H1 (cell line): Measurements from ENCODE around the gene CCDC127. TPM values are rescaled to one million over a fixed set of nuclear protein-coding genes. Genes with fewer than 3 reads are reported as not detected.

Source experiments
- CTCF ChIA-PET: fragments of 300-600 bp; sonication (Branson Sonifier 250); formaldehyde crosslinking; loops from one replicate; lab custom pipeline; 2021; ENCODE audit not compliant: partially characterized antibody; lab: Charles Lee
- POLR2A ChIA-PET: fragments of 300-600 bp; sonication (Branson Sonifier 250); formaldehyde crosslinking; loops from one replicate; lab custom pipeline; 2021; ENCODE audit warnings: inconsistent platforms; ENCODE audit not compliant: partially characterized antibody; lab: Charles Lee
- DNase-seq, 2 experiments: peaks; one replicate each; pipeline versions ENCODE4 v3.0.0 to v3.0.0-alpha.2; 2010 to 2022; ENCODE audit warnings: low spot score in 2 of 2, low read depth in 1 of 2, mixed read lengths in 1 of 2
- FAIRE-seq: peaks from 2 replicates; lab custom pipeline; 2011; peaks lifted over from hg19 to GRCh38; lab: Jason Lieb, UNC
- H2AFZ ChIP-seq: 2 replicates; pipeline ENCODE4 v1.8.1; 2012; ENCODE audit warnings: low read length, inconsistent platforms
- H2AK5ac ChIP-seq: 2 replicates; pipeline ENCODE4 v1.6.1; 2013; ENCODE audit warnings: low read depth, low read length
- H2BK120ac ChIP-seq: replicated peaks from 2 replicates; pipeline ENCODE3; 2013; ENCODE audit warnings: low read depth, low read length, inconsistent platforms
- H2BK12ac ChIP-seq: 2 replicates; pipeline ENCODE4 v1.6.1; 2013; ENCODE audit warnings: low read depth, low read length
- H2BK15ac ChIP-seq: 2 replicates; pipeline ENCODE4 v1.6.1; 2013; ENCODE audit warnings: low read length
- H2BK20ac ChIP-seq: 2 replicates; pipeline ENCODE4 v1.6.1; 2013; ENCODE audit warnings: low read length
- H2BK5ac ChIP-seq: 2 replicates; pipeline ENCODE4 v1.6.1; 2013; ENCODE audit warnings: low read depth, low read length
- H3K14ac ChIP-seq: 2 replicates; pipeline ENCODE4 v1.6.1; 2013; ENCODE audit warnings: inconsistent platforms; ENCODE audit not compliant: insufficient read length
- H3K18ac ChIP-seq: 2 replicates; pipeline ENCODE4 v1.6.1; 2013; ENCODE audit warnings: low read length; ENCODE audit errors: extremely low read depth
- H3K23ac ChIP-seq: 2 replicates; pipeline ENCODE4 v1.6.1; 2013; ENCODE audit warnings: inconsistent platforms; ENCODE audit not compliant: insufficient read length
- H3K23me2 ChIP-seq: 2 replicates; pipeline ENCODE4 v1.6.1; 2013; ENCODE audit warnings: low read depth, low read length
- H3K27ac ChIP-seq: 2 replicates; pipeline ENCODE4 v1.6.1; 2011; ENCODE audit warnings: low read depth, low read length, inconsistent platforms
- H3K27me3 ChIP-seq, 4 experiments: replicated peaks in 1 of 4; 1 replicate in 1 of 4; 2 replicates in 3 of 4; pipeline versions ENCODE4 v1.6.1 to v1.8.1; 2011 to 2013; ENCODE audit warnings: low read length in 3 of 4, mild to moderate bottlenecking in 3 of 4, inconsistent platforms in 2 of 4, mixed read lengths in 2 of 4, moderate library complexity in 1 of 4; ENCODE audit not compliant: control insufficient read depth in 3 of 4, insufficient read depth in 3 of 4; ENCODE audit errors: extremely low read depth in 1 of 4
- H3K36me3 ChIP-seq, 4 experiments: 2 replicates each; pipeline versions ENCODE4 v1.6.1 to v1.8.1; 2011 to 2013; ENCODE audit warnings: mild to moderate bottlenecking in 4 of 4, low read length in 3 of 4, moderate library complexity in 2 of 4, control low read depth in 1 of 4, inconsistent platforms in 1 of 4; ENCODE audit not compliant: insufficient read depth in 4 of 4, control insufficient read depth in 2 of 4
- H3K4ac ChIP-seq: replicated peaks from 2 replicates; pipeline ENCODE3; 2013; ENCODE audit warnings: low read length, low read depth, mixed read lengths, inconsistent platforms; ENCODE audit not compliant: insufficient read length
- H3K4me1 ChIP-seq, 4 experiments: replicated peaks in 1 of 4; 1 replicate in 1 of 4; 2 replicates in 3 of 4; pipeline versions ENCODE4 v1.6.1 to v1.8.1; 2011 to 2013; ENCODE audit warnings: low read length in 3 of 4, inconsistent platforms in 2 of 4, mixed read lengths in 1 of 4; ENCODE audit not compliant: insufficient read depth in 4 of 4, control insufficient read depth in 3 of 4
- H3K4me2 ChIP-seq, 2 experiments: 2 replicates each; pipeline versions ENCODE4 v1.6.1 to v1.8.1; 2011 to 2013; ENCODE audit warnings: low read depth in 2 of 2, low read length in 2 of 2, control low read depth in 1 of 2, inconsistent platforms in 1 of 2, mild to moderate bottlenecking in 1 of 2; ENCODE audit not compliant: insufficient read depth in 1 of 2
- H3K4me3 ChIP-seq, 4 experiments: fragments of 200-600, 300-600 bp in 1 of 4; sonication (generic), shearing (Covaris generic), sonication (Bioruptor Twin) in 1 of 4; 2 replicates each; pipeline versions ENCODE4 v1.5.1 to v1.8.1; 2011 to 2016; ENCODE audit warnings: low read length in 4 of 4, low read depth in 3 of 4, control low read depth in 2 of 4, inconsistent platforms in 2 of 4, mild to moderate bottlenecking in 2 of 4, mixed read lengths in 1 of 4, moderate library complexity in 1 of 4; ENCODE audit not compliant: insufficient read depth in 2 of 4; ENCODE audit errors: extremely low read depth in 1 of 4
- H3K56ac ChIP-seq: replicated peaks from 2 replicates; pipeline ENCODE3; 2013; ENCODE audit warnings: low read depth, mild to moderate bottlenecking, mixed read lengths, low read length, inconsistent platforms; ENCODE audit not compliant: insufficient read length
- H3K79me1 ChIP-seq: 2 replicates; pipeline ENCODE4 v1.6.1; 2013; ENCODE audit warnings: low read depth, low read length, control low read depth
- H3K79me2 ChIP-seq, 2 experiments: 2 replicates each; pipeline versions ENCODE4 v1.6.1 to v1.8.1; 2012 to 2013; ENCODE audit warnings: low read length in 2 of 2, mild to moderate bottlenecking in 2 of 2, inconsistent platforms in 1 of 2; ENCODE audit not compliant: insufficient read depth in 2 of 2, control insufficient read depth in 1 of 2
- H3K9ac ChIP-seq, 4 experiments: replicated peaks in 1 of 4; 1 replicate in 1 of 4; 2 replicates in 3 of 4; pipeline versions ENCODE4 v1.6.1 to v1.8.1; 2011 to 2013; ENCODE audit warnings: low read depth in 3 of 4, low read length in 3 of 4, control low read depth in 2 of 4, mild to moderate bottlenecking in 2 of 4, moderate library complexity in 2 of 4, inconsistent platforms in 1 of 4; ENCODE audit errors: extremely low read depth in 1 of 4
- H3K9me3 ChIP-seq, 2 experiments: 2 replicates each; pipeline versions ENCODE4 v1.6.1 to v1.8.1; 2012 to 2013; ENCODE audit warnings: mild to moderate bottlenecking in 2 of 2, moderate library complexity in 2 of 2, control low read depth in 1 of 2, inconsistent platforms in 1 of 2, low read depth in 1 of 2, low read length in 1 of 2, mixed read lengths in 1 of 2; ENCODE audit not compliant: insufficient read depth in 2 of 2
- H4K20me1 ChIP-seq, 2 experiments: replicated peaks in 1 of 2; 2 replicates each; pipeline versions ENCODE3 to v1.8.1; 2011 to 2013; ENCODE audit warnings: inconsistent platforms in 2 of 2, low read length in 2 of 2, mild to moderate bottlenecking in 1 of 2; ENCODE audit not compliant: insufficient read depth in 2 of 2, control insufficient read depth in 1 of 2
- H4K5ac ChIP-seq: 2 replicates; pipeline ENCODE4 v1.6.1; 2013; ENCODE audit warnings: low read length, low read depth, mixed read lengths, inconsistent platforms; ENCODE audit not compliant: insufficient read length
- H4K8ac ChIP-seq: 2 replicates; pipeline ENCODE4 v1.8.0; 2013; ENCODE audit warnings: mild to moderate bottlenecking, moderate library complexity, low read length, inconsistent platforms; ENCODE audit not compliant: insufficient read depth; ENCODE audit errors: extremely low read depth
- H4K91ac ChIP-seq: replicated peaks from 2 replicates; pipeline ENCODE3; 2013; ENCODE audit warnings: low read length, mixed read lengths, inconsistent platforms; ENCODE audit not compliant: insufficient read length
- CBX5 ChIP-seq: fragments of 300-800, 300-1000 bp; sonication (generic); IDR thresholded peaks from 2 replicates; pipeline ENCODE4 v1.7.1; 2016; ENCODE audit warnings: antibody characterized with exemption, low read length, low read depth
- CREB1 ChIP-seq: IDR thresholded peaks from 2 replicates; pipeline ENCODE4 v1.6.1; 2012; ENCODE audit warnings: inconsistent platforms
- E2F6 ChIP-seq: IDR thresholded peaks from 2 replicates; pipeline ENCODE4 v1.6.1; 2012; ENCODE audit warnings: inconsistent platforms
- EZH2 ChIP-seq: fragments of 200-600 bp; sonication (generic); IDR thresholded peaks from 2 replicates; pipeline ENCODE4 v1.7.1; 2012; ENCODE audit warnings: low read depth, mild to moderate bottlenecking, moderate library complexity, low read length, inconsistent platforms; ENCODE audit not compliant: severe bottlenecking
- GTF2F1 ChIP-seq: IDR thresholded peaks from 2 replicates; pipeline ENCODE4 v1.6.1; 2012; ENCODE audit warnings: low read depth, low read length, improper control_type of control experiment, borderline replicate concordance
- NANOG ChIP-seq: IDR thresholded peaks from 2 replicates; pipeline ENCODE4 v1.6.1; 2011; ENCODE audit warnings: low read length, low read depth, mild to moderate bottlenecking, inconsistent platforms; ENCODE audit not compliant: insufficient read depth, poor library complexity, severe bottlenecking
- POLR2AphosphoS5 ChIP-seq: IDR thresholded peaks from 2 replicates; pipeline ENCODE4 v1.6.1; 2011; ENCODE audit warnings: low read depth, low read length
- RXRA ChIP-seq: IDR thresholded peaks from 2 replicates; pipeline ENCODE4 v1.6.1; 2011; ENCODE audit warnings: low read depth, mild to moderate bottlenecking, low read length, moderate library complexity; ENCODE audit not compliant: insufficient read depth
- SIX5 ChIP-seq: IDR thresholded peaks from 2 replicates; pipeline ENCODE4 v1.6.1; 2011; ENCODE audit warnings: mild to moderate bottlenecking, low read depth, low read length
- SP1 ChIP-seq: IDR thresholded peaks from 2 replicates; pipeline ENCODE4 v1.6.1; 2011; ENCODE audit warnings: low read depth, low read length
- TAF1 ChIP-seq: IDR thresholded peaks from 2 replicates; pipeline ENCODE4 v1.6.1; 2011; ENCODE audit warnings: mild to moderate bottlenecking, low read depth, low read length
- TEAD4 ChIP-seq: IDR thresholded peaks from 2 replicates; pipeline ENCODE4 v1.6.1; 2012; ENCODE audit warnings: low read depth, low read length, inconsistent platforms, mixed read lengths
- WGBS, 2 experiments: shearing (Covaris generic) in 1 of 2; methylation state at CpG; one replicate each; pipeline versions ENCODE4 v1.1.6 to v1.1.7; 2013 to 2015; ENCODE audit warnings: low lambda C conversion rate in 2 of 2, mixed read lengths in 2 of 2, inconsistent platforms in 1 of 2, low coverage in 1 of 2, missing lambda C conversion rate in 1 of 2; ENCODE audit not compliant: insufficient replicate concordance in 2 of 2, insufficient coverage in 1 of 2, insufficient read length in 1 of 2; ENCODE audit errors: extremely low coverage in 1 of 2, missing lambda C conversion rate in 1 of 2; 5-methylcytosine and 5-hydroxymethylcytosine counted together
- polyA plus RNA-seq, 7 experiments: library from polyadenylated mRNA; depleted of rRNA in 3 of 7; stranded (reverse) in 5 of 7; unstranded in 2 of 7; fragments of >200 nt in 5 of 7; fragments of 200-250 nt in 2 of 7; gene quantifications; 1 replicate in 5 of 7; 2 replicates in 1 of 7; 4 replicates in 1 of 7; pipeline versions ENCODE4 v1.2.1 to v1.2.3, GENCODE V29; 2011 to 2013; ENCODE audit warnings: missing spikeins in 2 of 7, mixed read lengths in 2 of 7
- total RNA-seq: library from RNA; stranded (reverse); fragmentation: NEBNext Ultra II Directional; extraction: Animal tissue kit (Norgen Biotek cat#: 25700); gene quantifications from 2 replicates; pipeline ENCODE4 v1.2.1, GENCODE V29; 2021

Gene CCDC127
- total and polyA plus RNA-seq, 2 of the 8 experiments (the other 6 are each of a cell fraction or from before 2014, with no cell fraction given): 2.9 to 8.0 TPM

GRCh38 chr5:192691-192969 lies 25.3 kb downstream of the CCDC127 start:
- no peak for FAIRE-seq
- Histone ChIP-seq H3K56ac (no peak overlapping the region), H2BK5ac (no peak overlapping the region), H2AFZ (no peak overlapping the region), H4K91ac (no peak overlapping the region), H3K9me3 (no peaks in the 10 kb centered on the region), H2BK15ac (no peak overlapping the region), H3K79me2 (no peaks in the 10 kb centered on the region), H3K23me2 (no peaks in the 10 kb centered on the region), H3K27ac (no peak overlapping the region), H3K14ac (no peak overlapping the region), H3K18ac (no peak overlapping the region), H3K9ac (no peak overlapping the region), H4K8ac (no peak overlapping the region), H3K4ac (no peak overlapping the region), H3K4me3 (no peak overlapping the region), H3K79me1 (no peaks in the 10 kb centered on the region; the same call in 1 of the 2 replicates), H2BK20ac (no peak overlapping the region), H2BK120ac (no peak overlapping the region), H2BK12ac (no peak overlapping the region), H3K23ac (no peak overlapping the region), H4K5ac (no peak overlapping the region), H3K27me3 (no peaks in the 10 kb centered on the region), H2AK5ac (no peak overlapping the region), H3K4me1 (peaks cover 0 to 12% (median 8%) of the 10 kb centered on the region in 4 experiments; a peak in 5 of 7 replicates), H4K20me1 (peaks cover 0 to 12% of the 10 kb centered on the region in 2 experiments), H3K36me3 (no peaks in the 10 kb centered on the region), H3K4me2 (no peak overlapping the region)
- CTCF ChIA-PET: interaction anchor here (1.1 to 2.2 kb wide), 2 partner anchors 39 to 136 kb away, joined by 3 to 7 read pairs; no protein-coding TSS in a partner anchor
- no peak for DNase-seq
- POLR2A ChIA-PET: interaction anchor here (0.6 to 3.1 kb wide), 3 partner anchors 11 to 25 kb away, joined by 3 to 11 read pairs (median 4); partner anchors contain the start of genes CCDC127 and SDHA
- 78% methylated on average over 7 of the region's 9 CpGs; no CpG with 5 or more reads in 1 of the 2 experiments for WGBS, 2 experiments
- TF ChIP-seq POLR2AphosphoS5 (no peak), GTF2F1 (no peak), CREB1 (no peak), E2F6 (no peak), SP1 (no peak), NANOG (no peak), RXRA (no peak), TAF1 (no peak), SIX5 (no peak), EZH2 (no peak), TEAD4 (no peak), CBX5 (no peak)
